ENCODE results near the gene DISC1. TPM values are rescaled to one million over a fixed set of nuclear protein-coding genes. Genes with fewer than 3 reads are reported as not detected.
"Not testable (repeated sequence)": the region's sequence is repeated elsewhere in the genome, so short reads cannot be mapped to it uniquely, and the experiment has no call there.

The DISC1 gene
- total RNA-seq = 1 to 10 TPM; 1.9 to 3.8 TPM

GRCh38 chr1:231626535-231626950 lies at the start of gene DISC1:
Gene DISC1, plus strand, starts transcription at chr1:231626790. Its CDS starts 78 bp downstream, at chr1:231626868.
- POLR2A ChIA-PET = no interaction called here

GRCh38 chr1:231576804-231577718 lies 49.5 kb upstream of the DISC1 start:
- ChIA-PET POLR2A (no interaction called here), CTCF (interaction anchor here (1.3 kb wide), 1 partner anchor 29 kb away, joined by 5 read pairs; no protein-coding TSS in a partner anchor)

More at GRCh38 chr1:231626535-231626950, at the start of gene DISC1:
- intact Hi-C loops (cut with DNase I, micrococcal nuclease) = loop anchor here (5.0 to 10.0 kb wide), 2 partner anchors 178 to 1001 kb away; no protein-coding TSS in a partner anchor
- H3K9me3 Mint-ChIP-seq (ENCODE audit: low read depth) = no peaks in the 10 kb centered on the region
- H3K36me3 Mint-ChIP-seq (ENCODE audit: low read depth) = no peaks in the 10 kb centered on the region
- peak within 1 kb of the TSS; percentile 80 for H3K4me3 Mint-ChIP-seq
- peak; percentile 60 for ATAC-seq
- peaks cover 3% of the 10 kb centered on the region for H3K27me3 Mint-ChIP-seq
- peak; percentile 80 for DNase-seq
- peak within 1 kb of the TSS; percentile 71 for H3K27ac Mint-ChIP-seq
- H3K4me1 Mint-ChIP-seq = peaks cover 32% of the 10 kb centered on the region
- CTCF ChIA-PET = interaction anchor here (0.6 to 1.2 kb wide), 3 partner anchors 9 to 556 kb away, joined by 3 to 7 read pairs (median 3); no protein-coding TSS in a partner anchor

GRCh38 chr1:231580874-231581273 lies 45.7 kb upstream of the DISC1 start:
- intact Hi-C loops (cut with DNase I, micrococcal nuclease) = no loop called here
- Mint-ChIP-seq H3K4me3 (no peak overlapping the region), H3K36me3 (ENCODE audit: low read depth) (peaks cover 2% of the 10 kb centered on the region), H3K4me1 (no peaks in the 10 kb centered on the region), H3K27ac (no peak overlapping the region), H3K27me3 (no peaks in the 10 kb centered on the region), H3K9me3 (ENCODE audit: low read depth) (no peaks in the 10 kb centered on the region)
- DNase-seq (no peak), ATAC-seq (no peak)
- CTCF ChIA-PET = interaction anchor here (0.6 kb wide), 1 partner anchor 265 kb away, joined by 3 read pairs; no protein-coding TSS in a partner anchor
- POLR2A ChIA-PET = no interaction called here

More at GRCh38 chr1:231576804-231577718, 49.5 kb upstream of the DISC1 start:
- Mint-ChIP-seq H3K36me3 (ENCODE audit: low read depth) (peaks cover 2% of the 10 kb centered on the region), H3K4me1 (no peaks in the 10 kb centered on the region), H3K4me3 (no peak overlapping the region), H3K9me3 (ENCODE audit: low read depth) (no peaks in the 10 kb centered on the region), H3K27ac (no peak overlapping the region), H3K27me3 (no peaks in the 10 kb centered on the region)
- ATAC-seq = no peak
- no peak for DNase-seq
- intact Hi-C loops (cut with DNase I, micrococcal nuclease) = no loop called here

- no peak overlapping the region for H3K4me3 Mint-ChIP-seq
- peaks cover 2% of the 10 kb centered on the region for H3K36me3 Mint-ChIP-seq (ENCODE audit: low read depth)
- intact Hi-C loops (cut with DNase I, micrococcal nuclease) = no loop called here
- no peak for ATAC-seq
- ChIA-PET CTCF (interaction anchor here (0.8 kb wide), 1 partner anchor 46 kb away, joined by 3 read pairs; no protein-coding TSS in a partner anchor), POLR2A (no interaction called here)
- no peaks in the 10 kb centered on the region for H3K9me3 Mint-ChIP-seq (ENCODE audit: low read depth)
- H3K27ac Mint-ChIP-seq = no peak overlapping the region
- no peak for DNase-seq
- no peaks in the 10 kb centered on the region for H3K27me3 Mint-ChIP-seq
- no peaks in the 10 kb centered on the region for H3K4me1 Mint-ChIP-seq
Observed at GRCh38 chr1:231581859-231582258, 44.7 kb upstream of the DISC1 start.

- ChIA-PET CTCF (interaction anchor here (1.0 to 1.3 kb wide), 2 partner anchors 15 to 268 kb away, joined by 3 to 5 read pairs; no protein-coding TSS in a partner anchor), POLR2A (no interaction called here)
- H3K9me3 Mint-ChIP-seq (ENCODE audit: low read depth) = no peaks in the 10 kb centered on the region
- H3K4me3 Mint-ChIP-seq = no peak overlapping the region
- ATAC-seq = no peak
- no peak for DNase-seq
- H3K27me3 Mint-ChIP-seq = no peaks in the 10 kb centered on the region
- H3K27ac Mint-ChIP-seq = no peak overlapping the region
- no peaks in the 10 kb centered on the region for H3K4me1 Mint-ChIP-seq
- H3K36me3 Mint-ChIP-seq (ENCODE audit: low read depth) = peaks cover 2% of the 10 kb centered on the region
- intact Hi-C loops (cut with DNase I, micrococcal nuclease) = no loop called here
Observed at GRCh38 chr1:231583376-231583775, 43.2 kb upstream of the DISC1 start.

- no peak for DNase-seq
- Mint-ChIP-seq H3K4me1 (no peaks in the 10 kb centered on the region), H3K27ac (no peak overlapping the region), H3K27me3 (no peaks in the 10 kb centered on the region), H3K36me3 (ENCODE audit: low read depth) (no peaks in the 10 kb centered on the region), H3K9me3 (ENCODE audit: low read depth) (no peaks in the 10 kb centered on the region), H3K4me3 (no peak overlapping the region)
- POLR2A ChIA-PET = no interaction called here
- ATAC-seq = no peak
- CTCF ChIA-PET = interaction anchor here (1.4 kb wide), 1 partner anchor 227 kb away, joined by 5 read pairs; no protein-coding TSS in a partner anchor
- intact Hi-C loops (cut with DNase I, micrococcal nuclease) = no loop called here
Observed at GRCh38 chr1:231584117-231584516, 42.5 kb upstream of the DISC1 start.

GRCh38 chr1:231584921-231585320 lies 41.7 kb upstream of the DISC1 start:
- DNase-seq = no peak
- POLR2A ChIA-PET = no interaction called here
- Mint-ChIP-seq H3K4me3 (no peak overlapping the region), H3K27me3 (no peaks in the 10 kb centered on the region), H3K9me3 (ENCODE audit: low read depth) (no peaks in the 10 kb centered on the region), H3K36me3 (ENCODE audit: low read depth) (no peaks in the 10 kb centered on the region), H3K27ac (no peak overlapping the region), H3K4me1 (no peaks in the 10 kb centered on the region)
- no peak for ATAC-seq
- intact Hi-C loops (cut with DNase I, micrococcal nuclease) = no loop called here
- CTCF ChIA-PET = interaction anchor here (0.7 to 1.4 kb wide), 2 partner anchors 228 to 271 kb away, joined by 3 to 5 read pairs; no protein-coding TSS in a partner anchor

GRCh38 chr1:231590453-231591198 lies 36.0 kb upstream of the DISC1 start:
- ChIA-PET POLR2A (no interaction called here), CTCF (interaction anchor here (0.7 to 2.0 kb wide), 7 partner anchors 13 to 275 kb away, joined by 3 to 10 read pairs (median 4); no protein-coding TSS in a partner anchor)
- ATAC-seq (peak; percentile 87), DNase-seq (peak; percentile 71)
- Mint-ChIP-seq H3K36me3 (ENCODE audit: low read depth) (no peaks in the 10 kb centered on the region), H3K4me3 (no peak overlapping the region), H3K4me1 (no peaks in the 10 kb centered on the region), H3K27ac (no peak overlapping the region), H3K27me3 (no peaks in the 10 kb centered on the region), H3K9me3 (ENCODE audit: low read depth) (no peaks in the 10 kb centered on the region)
- intact Hi-C loops (cut with DNase I, micrococcal nuclease) = loop anchor here (1.0 kb wide), 2 partner anchors 232 to 252 kb away; partner anchors contain the start of gene SPRTN (in 1 of the 2)

GRCh38 chr1:231591466-231591865 lies 35.1 kb upstream of the DISC1 start:
- DNase-seq = no peak
- no peak overlapping the region for H3K27ac Mint-ChIP-seq
- POLR2A ChIA-PET = no interaction called here
- no peaks in the 10 kb centered on the region for H3K36me3 Mint-ChIP-seq (ENCODE audit: low read depth)
- no peaks in the 10 kb centered on the region for H3K4me1 Mint-ChIP-seq
- H3K9me3 Mint-ChIP-seq (ENCODE audit: low read depth) = no peaks in the 10 kb centered on the region
- CTCF ChIA-PET = interaction anchor here (1.0 to 1.5 kb wide), 3 partner anchors 12 to 276 kb away, joined by 4 to 5 read pairs (median 5); no protein-coding TSS in a partner anchor
- no peak for ATAC-seq
- intact Hi-C loops (cut with DNase I, micrococcal nuclease) = no loop called here
- no peaks in the 10 kb centered on the region for H3K27me3 Mint-ChIP-seq
- H3K4me3 Mint-ChIP-seq = no peak overlapping the region

- intact Hi-C loops (cut with DNase I, micrococcal nuclease) = no loop called here
- ChIA-PET CTCF (interaction anchor here (0.9 kb wide), 1 partner anchor 234 kb away, joined by 3 read pairs; no protein-coding TSS in a partner anchor), POLR2A (interaction anchor here (0.6 kb wide), 1 partner anchor 257 kb away, joined by 3 read pairs; no protein-coding TSS in a partner anchor)
- no peak overlapping the region for H3K27ac Mint-ChIP-seq
- DNase-seq (no peak), ATAC-seq (no peak)
- no peaks in the 10 kb centered on the region for H3K9me3 Mint-ChIP-seq (ENCODE audit: low read depth)
- no peaks in the 10 kb centered on the region for H3K36me3 Mint-ChIP-seq (ENCODE audit: low read depth)
- no peaks in the 10 kb centered on the region for H3K4me1 Mint-ChIP-seq
- no peaks in the 10 kb centered on the region for H3K27me3 Mint-ChIP-seq
- H3K4me3 Mint-ChIP-seq = no peak overlapping the region
Observed at GRCh38 chr1:231592809-231593208, 33.8 kb upstream of the DISC1 start.

GRCh38 chr1:231593264-231593663 lies 33.3 kb upstream of the DISC1 start:
- DNase-seq; intact Hi-C loops (cut with DNase I, micrococcal nuclease); POLR2A ChIA-PET; H3K27me3 Mint-ChIP-seq; H3K36me3 Mint-ChIP-seq (ENCODE audit: low read depth); H3K27ac Mint-ChIP-seq; H3K4me1 Mint-ChIP-seq; H3K9me3 Mint-ChIP-seq (ENCODE audit: low read depth); H3K4me3 Mint-ChIP-seq; ATAC-seq: not testable (repeated sequence)
- CTCF ChIA-PET = interaction anchor here (0.9 kb wide), 1 partner anchor 235 kb away, joined by 3 read pairs; no protein-coding TSS in a partner anchor

Data from activated CD4-positive, alpha-beta T cell treated with anti-CD3 and anti-CD28 coated beads for 36 hours (primary cell).